GM21576 (cell line): ENCODE measurements around the gene MICAL1.

ENCODE experiments used
- ATAC-seq: cut with Tn5 transposase; IDR thresholded peaks from one replicate; pipeline ENCODE4 v1.9.1; 2021; ENCODE audit warnings: mild to moderate bottlenecking, moderate library complexity; ENCODE audit not compliant: unreplicated experiment

Gene MICAL1

GRCh38 chr6:109440331-109441068, 15.1 kb downstream of the MICAL1 start, which contains the start of the genes PPIL6 and SMPD2:
Gene PPIL6, minus strand, starts transcription at chr6:109440628. Its CDS starts 38 bp downstream, at chr6:109440590.
Gene SMPD2, plus strand, starts transcription at chr6:109440724. Its CDS starts 398 bp downstream, at chr6:109441122.
- peak; percentile 82 for ATAC-seq

- ATAC-seq: no peak
These were observed 19.5 kb downstream of the MICAL1 start for GRCh38 chr6:109436041-109436440.

GRCh38 chr6:109434456-109434855, 21.1 kb downstream of the MICAL1 start:
- ATAC-seq: no peak

- ATAC-seq: no peak
These were observed 26.1 kb downstream of the MICAL1 start for GRCh38 chr6:109429496-109429895.

DNA sequence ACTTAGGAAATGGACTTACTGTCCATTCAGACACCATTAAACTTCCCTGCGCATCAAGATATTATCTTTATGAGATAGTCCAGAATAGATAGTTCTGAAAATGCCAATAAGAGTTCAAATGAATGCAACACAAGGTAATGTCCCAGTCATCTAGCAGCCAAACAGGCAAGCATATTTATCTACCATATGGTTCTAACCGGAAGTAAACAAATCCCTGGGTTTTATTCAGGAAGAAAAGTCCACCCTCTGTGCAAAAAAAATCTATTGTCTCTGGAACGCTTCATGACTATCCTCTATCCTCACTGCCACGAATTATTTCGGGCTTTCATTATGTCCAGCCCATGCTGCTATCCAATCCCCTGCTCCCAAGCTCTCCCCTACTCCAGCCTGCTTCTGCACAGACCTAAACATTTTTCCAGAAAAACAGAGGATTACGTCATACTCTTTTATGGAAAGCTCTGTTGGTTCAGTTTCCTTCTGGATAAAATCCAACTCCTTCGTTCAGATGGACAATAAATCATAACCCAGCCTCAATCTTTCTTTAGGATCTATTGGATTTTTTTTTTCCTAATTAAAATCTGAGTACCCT, 26.6 kb downstream of the MICAL1 start:
- no peak for ATAC-seq

DNA sequence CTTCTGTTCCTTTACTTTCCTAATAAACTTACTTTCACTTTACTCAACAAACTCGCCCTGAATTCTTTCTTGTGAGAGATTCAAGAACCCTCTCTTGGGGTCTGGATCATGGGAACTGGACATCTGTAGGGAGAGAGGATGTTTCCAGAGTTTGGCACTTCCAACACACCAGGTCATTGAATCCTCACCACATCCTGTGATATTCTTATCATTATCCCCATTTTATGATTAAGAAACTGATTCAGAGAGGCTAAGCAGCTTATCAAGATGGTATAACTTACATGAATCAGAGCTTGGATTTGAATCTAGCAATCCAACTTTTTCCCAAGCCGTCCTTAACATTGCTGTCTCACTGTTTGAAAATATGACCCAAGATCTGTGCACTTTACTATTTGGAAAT, 30.6 kb downstream of the MICAL1 start:
- no peak for ATAC-seq

GRCh38 chr6:109421184-109421583, 34.4 kb downstream of the MICAL1 start:
- no peak for ATAC-seq

DNA sequence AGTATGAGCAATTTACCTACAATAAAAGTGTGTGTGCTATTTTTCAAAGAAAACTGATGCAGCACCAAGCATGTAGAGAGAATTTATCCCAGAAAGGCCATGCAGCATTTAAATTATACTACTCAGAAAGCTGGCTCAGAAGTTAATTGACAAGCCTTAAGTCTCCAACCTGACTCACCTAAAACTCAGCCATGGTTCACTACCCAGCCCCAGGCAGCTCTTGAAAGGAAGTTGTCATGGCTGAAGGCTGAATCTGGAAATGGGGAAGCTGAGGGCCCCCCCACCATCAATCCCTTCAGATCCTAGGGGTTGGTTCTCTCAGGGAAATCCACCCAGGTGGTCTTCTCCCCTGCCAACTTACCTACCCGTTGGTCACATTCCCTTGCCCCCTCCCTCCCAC, 34.8 kb downstream of the MICAL1 start:
- no peak for ATAC-seq

- ATAC-seq: no peak
These were observed 37.9 kb downstream of the MICAL1 start for GRCh38 chr6:109417646-109418045.

DNA sequence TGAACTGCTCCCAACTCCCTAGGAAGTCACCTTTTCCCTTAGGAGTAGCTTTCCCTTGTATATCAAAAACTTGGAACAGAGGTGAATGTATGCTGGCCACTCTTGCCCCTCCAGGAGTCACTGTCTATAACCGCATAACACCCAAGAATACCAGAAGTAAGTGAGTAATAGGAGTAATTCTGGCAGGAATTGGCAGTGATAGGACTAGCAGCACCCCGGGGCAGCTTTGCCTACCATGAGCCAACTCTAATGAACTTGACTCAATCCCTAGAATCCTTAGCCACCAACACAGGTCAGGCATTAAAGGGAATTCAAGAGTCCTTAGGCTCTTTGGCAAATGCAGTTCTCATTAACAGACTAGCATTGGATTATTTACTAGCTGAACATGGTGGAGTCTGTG, 44.5 kb downstream of the MICAL1 start:
- ATAC-seq: no peak

GRCh38 chr6:109406196-109406595, 49.4 kb downstream of the MICAL1 start:
- no peak for ATAC-seq

DNA sequence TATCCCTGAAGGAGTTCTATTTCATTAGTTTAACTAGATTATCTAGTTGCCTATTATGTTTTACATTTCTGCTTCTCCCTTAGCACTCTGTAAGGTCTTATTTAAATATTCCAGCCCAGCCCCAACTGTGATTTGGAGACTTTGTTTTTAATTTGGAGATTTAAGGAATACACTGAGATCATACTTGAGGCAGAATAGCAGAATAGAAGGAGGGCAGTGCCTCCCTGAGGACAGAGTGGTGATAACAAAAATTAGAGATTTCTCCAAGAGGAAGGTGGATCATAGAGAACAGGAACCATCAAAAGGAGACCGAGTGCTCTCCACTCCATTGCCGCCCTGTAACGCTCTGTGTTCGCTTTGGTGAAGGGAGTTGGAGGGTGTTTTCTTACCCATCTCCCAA, 58.6 kb downstream of the MICAL1 start:
- ATAC-seq: no peak

DNA sequence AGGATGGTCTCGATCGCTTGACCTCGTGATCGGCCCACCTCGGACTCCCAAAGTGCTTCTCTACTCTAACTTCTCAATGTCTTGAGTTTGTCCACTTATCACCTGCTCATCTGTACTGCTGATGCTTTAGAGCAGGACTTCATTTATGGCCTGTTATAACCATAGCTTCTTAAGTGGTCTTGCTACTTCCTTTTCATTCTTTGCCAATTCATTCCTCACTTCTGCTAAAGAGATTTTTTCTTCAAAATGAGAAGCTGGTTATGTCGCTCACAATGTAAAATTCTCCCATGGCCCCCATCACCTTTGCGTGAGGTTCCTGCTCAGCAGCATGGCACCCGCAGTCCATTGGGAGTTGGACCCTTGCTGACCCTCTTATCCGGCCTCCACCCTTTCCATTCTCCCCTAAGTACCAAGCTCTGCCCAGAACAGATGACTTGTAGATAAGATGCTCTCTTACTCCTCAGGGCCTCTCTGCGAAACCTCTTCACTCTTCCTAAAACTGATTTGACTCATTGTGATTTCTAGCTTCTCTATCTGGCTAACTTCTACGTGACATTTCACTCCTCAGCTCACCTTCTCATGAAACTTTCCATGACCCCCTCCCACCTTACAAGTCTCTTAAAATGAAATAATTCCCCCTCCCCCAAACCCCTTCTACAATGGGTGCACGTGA, 59.4 kb downstream of the MICAL1 start:
- no peak for ATAC-seq
